Progenitor cell of endocrine pancreas (in vitro differentiated cells): ENCODE measurements around the gene NEK2. TPM values are rescaled to one million over a fixed set of nuclear protein-coding genes. Genes with fewer than 3 reads are reported as not detected.
"Not testable (repeated sequence)": the region's sequence is repeated elsewhere in the genome, so short reads cannot be mapped to it uniquely, and the experiment has no call there.

Source experiments
- DNase-seq: peaks from one replicate; pipeline ENCODE4 v3.0.0; 2021; ENCODE audit warnings: low spot score; ENCODE audit not compliant: unreplicated experiment
- H3K27ac Mint-ChIP-seq: 2 replicates; pipeline ENCODE4 v1.8.0; 2021; ENCODE audit warnings: mild to moderate bottlenecking, moderate library complexity, mixed read lengths
- H3K27me3 Mint-ChIP-seq: 2 replicates; pipeline ENCODE4 v1.8.0; 2021; ENCODE audit warnings: mixed read lengths
- H3K36me3 Mint-ChIP-seq: 2 replicates; pipeline ENCODE4 v1.8.0; 2022; ENCODE audit warnings: mixed read lengths; ENCODE audit not compliant: insufficient read depth
- H3K4me1 Mint-ChIP-seq: 2 replicates; pipeline ENCODE4 v1.8.0; 2021; ENCODE audit warnings: low read depth, mixed read lengths
- H3K4me3 Mint-ChIP-seq: 2 replicates; pipeline ENCODE4 v1.8.0; 2021; ENCODE audit warnings: low read depth, mild to moderate bottlenecking, moderate library complexity, mixed read lengths
- H3K9me3 Mint-ChIP-seq: 2 replicates; pipeline ENCODE4 v1.8.0; 2021; ENCODE audit warnings: low read depth, mixed read lengths
- total RNA-seq: library from RNA; stranded (reverse); gene quantifications from 2 replicates; pipeline ENCODE4 v1.2.1, GENCODE V29; 2021
- TF ChIP-seq, protein P1 (sequence below): fragments of 200-600 bp; sonication (generic); IDR thresholded peaks from one replicate; pipeline ENCODE4 v1.5.0; 2021; ENCODE audit warnings: antibody characterized with exemption, mild to moderate bottlenecking; ENCODE audit not compliant: unreplicated experiment

NEK2 gene
- total RNA-seq, 1 donor from 2014 or later: 20.8 TPM

DNA sequence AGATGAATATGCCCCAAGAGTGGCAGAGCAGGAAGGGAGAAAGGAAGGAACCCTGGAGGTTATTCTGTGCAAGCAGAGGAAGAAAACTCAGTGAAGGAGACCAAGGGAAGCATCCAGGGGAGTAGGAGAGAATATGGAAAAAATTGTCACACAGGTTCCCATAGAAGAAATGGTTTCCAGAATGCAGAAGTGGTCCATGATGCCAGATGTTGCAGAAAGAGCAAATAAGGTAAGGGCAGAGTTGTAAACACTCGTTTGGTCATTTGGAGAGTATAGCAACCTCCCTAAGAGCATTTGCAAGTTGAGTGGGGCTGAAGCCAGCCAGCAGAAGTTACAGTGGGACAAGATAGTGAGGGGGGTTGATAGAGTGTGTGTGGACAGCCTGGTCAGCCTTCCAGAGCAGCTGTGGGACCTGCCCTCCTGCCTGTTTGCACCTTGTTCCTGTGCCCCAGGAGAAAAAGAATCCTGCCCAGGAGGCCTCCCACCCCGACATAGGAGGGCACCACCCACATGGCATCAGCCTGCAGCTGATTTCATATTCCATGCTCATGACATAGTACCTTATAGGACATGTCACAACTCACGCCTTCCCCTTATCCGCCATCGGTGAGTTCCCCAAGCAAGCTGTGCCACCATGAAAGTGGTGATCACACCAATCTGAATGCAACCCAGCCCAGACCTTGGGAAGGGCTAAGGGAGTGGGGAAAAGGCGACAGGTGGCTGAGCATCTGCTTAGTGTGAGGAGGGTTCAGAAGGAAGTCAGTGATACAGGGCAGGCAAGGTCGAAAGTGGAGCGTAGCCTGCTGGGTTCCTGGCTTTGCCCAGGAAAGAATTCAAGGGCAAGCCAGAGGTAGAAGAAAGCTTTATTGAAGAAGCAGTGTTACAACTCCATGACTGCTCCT is 8.2 kb upstream of the NEK2 start:
- peaks cover 11% of the 10 kb centered on the region for H3K27me3 Mint-ChIP-seq
- H3K36me3 Mint-ChIP-seq: no peaks in the 10 kb centered on the region
- no peaks in the 10 kb centered on the region for H3K9me3 Mint-ChIP-seq
- no peak overlapping the region for H3K4me3 Mint-ChIP-seq
- H3K4me1 Mint-ChIP-seq: peaks cover 5% of the 10 kb centered on the region
- TF ChIP-seq, protein P1, sequence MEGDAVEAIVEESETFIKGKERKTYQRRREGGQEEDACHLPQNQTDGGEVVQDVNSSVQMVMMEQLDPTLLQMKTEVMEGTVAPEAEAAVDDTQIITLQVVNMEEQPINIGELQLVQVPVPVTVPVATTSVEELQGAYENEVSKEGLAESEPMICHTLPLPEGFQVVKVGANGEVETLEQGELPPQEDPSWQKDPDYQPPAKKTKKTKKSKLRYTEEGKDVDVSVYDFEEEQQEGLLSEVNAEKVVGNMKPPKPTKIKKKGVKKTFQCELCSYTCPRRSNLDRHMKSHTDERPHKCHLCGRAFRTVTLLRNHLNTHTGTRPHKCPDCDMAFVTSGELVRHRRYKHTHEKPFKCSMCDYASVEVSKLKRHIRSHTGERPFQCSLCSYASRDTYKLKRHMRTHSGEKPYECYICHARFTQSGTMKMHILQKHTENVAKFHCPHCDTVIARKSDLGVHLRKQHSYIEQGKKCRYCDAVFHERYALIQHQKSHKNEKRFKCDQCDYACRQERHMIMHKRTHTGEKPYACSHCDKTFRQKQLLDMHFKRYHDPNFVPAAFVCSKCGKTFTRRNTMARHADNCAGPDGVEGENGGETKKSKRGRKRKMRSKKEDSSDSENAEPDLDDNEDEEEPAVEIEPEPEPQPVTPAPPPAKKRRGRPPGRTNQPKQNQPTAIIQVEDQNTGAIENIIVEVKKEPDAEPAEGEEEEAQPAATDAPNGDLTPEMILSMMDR: no peak
- H3K27ac Mint-ChIP-seq: no peak overlapping the region
- no peak for DNase-seq

GRCh38 chr1:211682186-211682585 is 6.8 kb upstream of the NEK2 start:
- not testable (repeated sequence) for H3K9me3 Mint-ChIP-seq, DNase-seq, H3K4me1 Mint-ChIP-seq, H3K27ac Mint-ChIP-seq, H3K36me3 Mint-ChIP-seq, H3K27me3 Mint-ChIP-seq, H3K4me3 Mint-ChIP-seq

- peaks cover 6% of the 10 kb centered on the region for H3K4me1 Mint-ChIP-seq
- H3K4me3 Mint-ChIP-seq: no peak overlapping the region
- no peaks in the 10 kb centered on the region for H3K36me3 Mint-ChIP-seq
- TF ChIP-seq, protein P1: peak; percentile 76
- peak; percentile 30 for DNase-seq
- no peaks in the 10 kb centered on the region for H3K9me3 Mint-ChIP-seq
- H3K27me3 Mint-ChIP-seq: no peaks in the 10 kb centered on the region
- no peak overlapping the region for H3K27ac Mint-ChIP-seq
Measured at GRCh38 chr1:211680752-211681327, 5.4 kb upstream of the NEK2 start.

DNA sequence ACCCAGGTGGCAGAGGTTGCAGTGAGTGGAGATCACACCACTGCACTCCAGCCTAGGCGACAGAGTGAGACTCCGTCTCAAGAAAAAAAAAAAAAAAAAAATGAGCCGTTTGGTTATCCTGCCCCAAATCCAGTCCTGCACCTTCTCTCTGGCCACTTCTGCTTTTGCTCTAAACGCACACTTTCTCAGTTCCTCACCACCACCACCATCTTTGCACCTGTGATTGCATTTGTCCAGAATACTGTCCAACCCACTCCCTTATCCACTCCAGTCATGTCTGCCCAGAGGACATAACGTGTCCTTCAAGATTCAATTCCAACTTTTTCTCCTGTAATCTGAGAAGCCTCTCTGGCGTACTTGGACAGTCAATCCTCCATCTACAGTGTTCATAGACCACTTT is 2.2 kb upstream of the NEK2 start:
- H3K27me3 Mint-ChIP-seq: no peaks in the 10 kb centered on the region
- H3K4me3 Mint-ChIP-seq: no peak overlapping the region
- H3K36me3 Mint-ChIP-seq: peaks cover 2% of the 10 kb centered on the region
- H3K9me3 Mint-ChIP-seq: no peaks in the 10 kb centered on the region
- no peak for DNase-seq
- no peak overlapping the region for H3K27ac Mint-ChIP-seq
- TF ChIP-seq, protein P1: no peak
- H3K4me1 Mint-ChIP-seq: peaks cover 23% of the 10 kb centered on the region

DNA sequence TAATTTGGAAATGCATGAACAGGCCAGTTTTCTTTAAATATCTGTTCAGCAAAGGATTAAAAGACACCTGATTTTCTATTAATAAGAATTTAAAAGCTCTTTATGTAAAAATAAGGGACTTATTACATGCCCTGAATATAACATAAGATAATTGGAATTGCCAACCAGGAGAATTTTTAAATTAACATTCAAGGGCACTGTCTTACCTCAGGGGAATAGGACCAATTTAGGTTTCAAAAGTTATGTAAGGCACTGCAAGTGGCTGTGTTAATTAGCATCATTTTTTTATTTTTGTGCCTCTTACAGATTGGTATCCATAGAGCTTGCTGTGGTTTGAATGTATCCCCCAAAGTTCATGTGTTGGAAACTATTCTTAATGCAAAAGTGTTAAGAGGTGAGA is 1.3 kb upstream of the NEK2 start:
- Mint-ChIP-seq H3K4me3 (peak overlapping the region; percentile 67), H3K36me3 (peaks cover 2% of the 10 kb centered on the region), H3K27ac (peak overlapping the region; percentile 90), H3K4me1 (peaks cover 26% of the 10 kb centered on the region), H3K9me3 (no peaks in the 10 kb centered on the region), H3K27me3 (no peaks in the 10 kb centered on the region)
- DNase-seq: no peak
- TF ChIP-seq, protein P1: no peak
